Transverse colon (tissue), 4 donors: Measurements from ENCODE around the gene ITGA7. TPM values are rescaled to one million over a fixed set of nuclear protein-coding genes. Genes with fewer than 3 reads are reported as not detected.

Experiments used
- DNase-seq: peaks from one replicate; pipeline ENCODE4 v3.0.0-alpha.2; 2019
- H3K27ac ChIP-seq, 4 donors: fragments of 200-600 bp; sonication (generic); 2 replicates each; pipeline ENCODE4 v1.5.1; 2016 to 2018; ENCODE audit warnings: inconsistent platforms in 4 of 4
- H3K27me3 ChIP-seq: fragments of 200-600 bp; sonication (generic); 2 replicates; pipeline ENCODE4 v1.5.1; 2017; ENCODE audit warnings: inconsistent platforms
- H3K36me3 ChIP-seq, 4 donors: fragments of 200-600 bp; sonication (generic); 2 replicates each; pipeline ENCODE4 v1.5.1; 2017 to 2019; ENCODE audit warnings: inconsistent platforms in 4 of 4
- H3K4me1 ChIP-seq, 4 donors: fragments of 200-600 bp; sonication (generic); 2 replicates each; pipeline ENCODE4 v1.5.1; 2017 to 2020; ENCODE audit warnings: inconsistent platforms in 4 of 4
- H3K4me3 ChIP-seq, 4 donors: fragments of 200-600 bp; sonication (generic); 1 replicate in 1 of 4; 2 replicates in 3 of 4; pipeline versions ENCODE4 v1.5.1 to v1.6.1; 2017 to 2019; ENCODE audit warnings: inconsistent platforms in 4 of 4
- H3K9me3 ChIP-seq, 2 donors: fragments of 200-600 bp; sonication (generic); 2 replicates each; pipeline ENCODE4 v1.5.1; 2017 to 2019; ENCODE audit warnings: inconsistent platforms in 2 of 2
- EP300 ChIP-seq: sonication (generic); formaldehyde crosslinking; IDR thresholded peaks from one replicate; pipeline ENCODE4 v1.6.1; 2017; ENCODE audit warnings: antibody characterized with exemption, low read depth
- POLR2A ChIP-seq: fragments of 450-650 bp; IDR thresholded peaks from one replicate; pipeline ENCODE4 v1.6.1; 2016; ENCODE audit warnings: antibody characterized with exemption, mild to moderate bottlenecking, moderate library complexity
- POLR2AphosphoS5 ChIP-seq, 3 donors: sonication (generic); formaldehyde crosslinking; IDR thresholded peaks; one replicate each; pipeline ENCODE4 v1.6.1; 2016; ENCODE audit warnings: antibody characterized with exemption in 3 of 3
- WGBS, 2 donors: methylation state at CpG; one replicate each; pipeline ENCODE4 v1.1.5; 2018; ENCODE audit warnings: low coverage in 1 of 2; 5-methylcytosine and 5-hydroxymethylcytosine counted together
- in situ Hi-C, 4 donors: fragments of 200-750 bp; cut with MboI; loops; one replicate each; pipeline versions ENCODE4 v1.15.0 to v1.15.1; 2017; ENCODE audit warnings: low sequenced_read_pairs in 3 of 4, low pct_ligation_motif_present in 1 of 4, low pct_unique_long_range_greater_than_20kb in 1 of 4
- intact Hi-C: fragments of 100-400 bp; cut with DNase I; formaldehyde crosslinking; loops from one replicate; pipeline ENCODE4 v1.15.1; 2023; ENCODE audit warnings: low total_unique reads
- total RNA-seq, 4 donors: library from RNA; depleted of rRNA; stranded (reverse); fragments of >200 nt; gene quantifications; one replicate each; pipeline ENCODE4 v1.1.0, GENCODE V29; 2016
- TF ChIP-seq, protein P1 (sequence below), 5 experiments: fragments of 200-600 bp in 3 of 5; fragments of 450-650 bp in 2 of 5; sonication (generic) in 3 of 5; IDR thresholded peaks; 1 replicate in 2 of 5; 2 replicates in 3 of 5; pipeline ENCODE4 v1.5.1; 2016 to 2017; ENCODE audit warnings: antibody characterized with exemption in 5 of 5, inconsistent platforms in 3 of 5, mild to moderate bottlenecking in 2 of 5, moderate library complexity in 1 of 5

Gene ITGA7
- total RNA-seq, 4 donors from 2014 or later, result 14.4 to 125 (median 23.6) TPM

DNA sequence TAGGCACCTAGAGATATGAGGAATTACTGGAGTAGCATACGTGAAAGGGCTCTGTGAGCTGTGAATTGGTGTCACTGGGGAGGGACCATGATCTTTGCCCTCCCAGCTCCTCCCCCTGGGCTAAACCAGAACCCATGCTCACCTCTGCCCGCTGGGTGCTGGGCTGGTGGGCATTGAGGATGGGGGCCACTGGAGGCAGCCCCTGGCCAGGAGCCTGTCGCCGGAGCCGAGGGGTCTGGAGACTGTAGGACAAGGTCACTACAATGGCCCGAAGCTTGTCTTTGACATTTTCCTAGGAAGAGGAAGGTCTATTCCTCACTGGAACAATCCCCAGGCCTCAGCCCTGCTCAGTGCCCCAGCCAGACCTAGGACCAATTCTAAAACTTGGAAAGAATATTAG is 11.6 kb downstream of the ITGA7 start:
- TF ChIP-seq POLR2A (no peak), POLR2AphosphoS5 (IDR thresholded peaks at IDR 0.05) (no peak), EP300 (no peak)
- TF ChIP-seq, protein P1, sequence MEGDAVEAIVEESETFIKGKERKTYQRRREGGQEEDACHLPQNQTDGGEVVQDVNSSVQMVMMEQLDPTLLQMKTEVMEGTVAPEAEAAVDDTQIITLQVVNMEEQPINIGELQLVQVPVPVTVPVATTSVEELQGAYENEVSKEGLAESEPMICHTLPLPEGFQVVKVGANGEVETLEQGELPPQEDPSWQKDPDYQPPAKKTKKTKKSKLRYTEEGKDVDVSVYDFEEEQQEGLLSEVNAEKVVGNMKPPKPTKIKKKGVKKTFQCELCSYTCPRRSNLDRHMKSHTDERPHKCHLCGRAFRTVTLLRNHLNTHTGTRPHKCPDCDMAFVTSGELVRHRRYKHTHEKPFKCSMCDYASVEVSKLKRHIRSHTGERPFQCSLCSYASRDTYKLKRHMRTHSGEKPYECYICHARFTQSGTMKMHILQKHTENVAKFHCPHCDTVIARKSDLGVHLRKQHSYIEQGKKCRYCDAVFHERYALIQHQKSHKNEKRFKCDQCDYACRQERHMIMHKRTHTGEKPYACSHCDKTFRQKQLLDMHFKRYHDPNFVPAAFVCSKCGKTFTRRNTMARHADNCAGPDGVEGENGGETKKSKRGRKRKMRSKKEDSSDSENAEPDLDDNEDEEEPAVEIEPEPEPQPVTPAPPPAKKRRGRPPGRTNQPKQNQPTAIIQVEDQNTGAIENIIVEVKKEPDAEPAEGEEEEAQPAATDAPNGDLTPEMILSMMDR (IDR thresholded peaks at IDR 0.05), result no peak

GRCh38 chr12:55695349-55695748 is 12.4 kb downstream of the ITGA7 start:
- 82% methylated on average over 7 of the region's 7 CpGs; no CpG with 5 or more reads in 1 of the 2 donors for WGBS, 2 donors
- no peaks in the 10 kb centered on the region for H3K27me3 ChIP-seq
- H3K4me3 ChIP-seq, result no peak overlapping the region
- TF ChIP-seq EP300 (no peak), POLR2AphosphoS5 (IDR thresholded peaks at IDR 0.05) (no peak), POLR2A (no peak)
- TF ChIP-seq, protein P1 (IDR thresholded peaks at IDR 0.05), result no peak
- no peaks in the 10 kb centered on the region for H3K4me1 ChIP-seq
- H3K27ac ChIP-seq, result no peak overlapping the region
- DNase-seq, result no peak
- no peaks in the 10 kb centered on the region for H3K36me3 ChIP-seq
- in situ Hi-C loops (no loop called here), intact Hi-C loops (no loop called here)
- H3K9me3 ChIP-seq, result no peaks in the 10 kb centered on the region

More for the DNA sequence above, 11.6 kb downstream of the ITGA7 start:
- Histone ChIP-seq H3K27me3 (no peaks in the 10 kb centered on the region), H3K36me3 (no peaks in the 10 kb centered on the region), H3K4me1 (no peaks in the 10 kb centered on the region), H3K4me3 (no peak overlapping the region), H3K9me3 (no peaks in the 10 kb centered on the region), H3K27ac (no peak overlapping the region)
- no peak for DNase-seq
- WGBS, 2 donors, result 84% methylated on average over 6 of the region's 6 CpGs; no CpG with 5 or more reads in 1 of the 2 donors
- in situ Hi-C loops (no loop called here), intact Hi-C loops (no loop called here)

- H3K36me3 ChIP-seq, result no peaks in the 10 kb centered on the region
- no peaks in the 10 kb centered on the region for H3K27me3 ChIP-seq
- no peaks in the 10 kb centered on the region for H3K4me1 ChIP-seq
- intact Hi-C loops (no loop called here), in situ Hi-C loops (no loop called here)
- H3K4me3 ChIP-seq, result no peak overlapping the region
- no peaks in the 10 kb centered on the region for H3K9me3 ChIP-seq
- 93% methylated on average over 4 of the region's 4 CpGs; no CpG with 5 or more reads in 1 of the 2 donors for WGBS, 2 donors
- DNase-seq, result no peak
- no peak overlapping the region for H3K27ac ChIP-seq
- TF ChIP-seq EP300, result no peak
- TF ChIP-seq, protein P1 (IDR thresholded peaks at IDR 0.05), result no peak
These were observed 13.1 kb downstream of the ITGA7 start for GRCh38 chr12:55694651-55695050.

DNA sequence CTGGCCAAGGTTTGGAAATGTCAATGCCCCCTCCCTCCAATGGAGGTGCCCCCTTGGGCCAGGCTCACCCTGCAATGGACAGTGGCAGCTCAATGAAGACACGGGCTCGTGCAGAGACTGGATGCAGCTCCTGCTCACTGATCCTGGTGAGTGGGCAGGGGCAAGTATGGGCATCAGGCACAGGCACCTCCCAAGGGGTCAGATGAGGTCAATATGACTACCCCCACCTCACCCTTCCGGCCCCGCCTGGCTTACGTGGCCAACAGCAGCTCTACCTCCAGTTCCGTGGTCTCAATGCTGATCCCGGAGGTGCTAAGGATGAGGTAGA is 13.6 kb downstream of the ITGA7 start:
- H3K4me3 ChIP-seq, result no peak overlapping the region
- TF ChIP-seq POLR2AphosphoS5 (IDR thresholded peaks at IDR 0.05) (no peak), EP300 (no peak), POLR2A (no peak)
- TF ChIP-seq, protein P1 (IDR thresholded peaks at IDR 0.05), result no peak
- in situ Hi-C loops, result no loop called here
- H3K4me1 ChIP-seq, result no peaks in the 10 kb centered on the region
- no peak for DNase-seq
- H3K36me3 ChIP-seq, result no peaks in the 10 kb centered on the region
- no peaks in the 10 kb centered on the region for H3K27me3 ChIP-seq
- WGBS, 2 donors, result 93% methylated on average over 7 of the region's 7 CpGs; no CpG with 5 or more reads in 1 of the 2 donors
- H3K9me3 ChIP-seq, result no peaks in the 10 kb centered on the region
- intact Hi-C loops, result no loop called here
- no peak overlapping the region for H3K27ac ChIP-seq
